Esophagus muscularis mucosa (tissue), 3 donors: ENCODE measurements around the gene PICK1.

Experiments
- POLR2A ChIP-seq: fragments of 450-650 bp; IDR thresholded peaks from one replicate; pipeline ENCODE4 v1.6.1; 2017; ENCODE audit warnings: antibody characterized with exemption, moderate library complexity, mild to moderate bottlenecking, low read depth
- TF ChIP-seq, protein P1 (sequence below), 3 experiments: fragments of 200-600 bp in 2 of 3; fragments of 450-650 bp in 1 of 3; sonication (generic) in 2 of 3; IDR thresholded peaks; one replicate each; pipeline ENCODE4 v1.5.1; 2017 to 2019; ENCODE audit warnings: antibody characterized with exemption in 3 of 3, mild to moderate bottlenecking in 2 of 3, moderate library complexity in 1 of 3

DNA sequence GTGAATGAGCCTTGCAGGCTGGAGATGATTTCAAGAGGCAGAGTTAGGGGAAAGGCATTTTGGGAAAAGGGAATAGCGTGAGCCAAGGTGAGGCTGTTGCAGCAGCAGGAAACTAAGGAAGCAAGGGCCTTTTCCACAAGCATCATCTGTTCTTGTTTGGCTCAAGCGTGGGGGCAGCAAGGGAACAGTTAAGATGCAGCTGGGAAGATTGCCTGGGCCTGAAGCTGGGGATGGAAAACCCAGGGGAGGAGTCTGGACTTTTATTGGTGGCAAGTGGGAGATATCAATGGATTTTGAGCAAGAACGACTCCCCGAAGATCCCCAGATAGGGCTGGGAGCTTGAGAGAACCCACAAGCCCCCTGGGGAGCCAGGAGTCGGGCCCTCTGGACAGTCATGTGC is 27.3 kb upstream of the PICK1 start:
- TF ChIP-seq POLR2A, result no peak
- TF ChIP-seq, protein P1, sequence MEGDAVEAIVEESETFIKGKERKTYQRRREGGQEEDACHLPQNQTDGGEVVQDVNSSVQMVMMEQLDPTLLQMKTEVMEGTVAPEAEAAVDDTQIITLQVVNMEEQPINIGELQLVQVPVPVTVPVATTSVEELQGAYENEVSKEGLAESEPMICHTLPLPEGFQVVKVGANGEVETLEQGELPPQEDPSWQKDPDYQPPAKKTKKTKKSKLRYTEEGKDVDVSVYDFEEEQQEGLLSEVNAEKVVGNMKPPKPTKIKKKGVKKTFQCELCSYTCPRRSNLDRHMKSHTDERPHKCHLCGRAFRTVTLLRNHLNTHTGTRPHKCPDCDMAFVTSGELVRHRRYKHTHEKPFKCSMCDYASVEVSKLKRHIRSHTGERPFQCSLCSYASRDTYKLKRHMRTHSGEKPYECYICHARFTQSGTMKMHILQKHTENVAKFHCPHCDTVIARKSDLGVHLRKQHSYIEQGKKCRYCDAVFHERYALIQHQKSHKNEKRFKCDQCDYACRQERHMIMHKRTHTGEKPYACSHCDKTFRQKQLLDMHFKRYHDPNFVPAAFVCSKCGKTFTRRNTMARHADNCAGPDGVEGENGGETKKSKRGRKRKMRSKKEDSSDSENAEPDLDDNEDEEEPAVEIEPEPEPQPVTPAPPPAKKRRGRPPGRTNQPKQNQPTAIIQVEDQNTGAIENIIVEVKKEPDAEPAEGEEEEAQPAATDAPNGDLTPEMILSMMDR (IDR thresholded peaks at IDR 0.05), result no peak
